HuH-7 (cell line): Measurements from ENCODE around the gene URI1.

ENCODE experiments used
- DNase-seq: peaks from one replicate; pipeline ENCODE4 v3.0.0; 2011; ENCODE audit warnings: low spot score

The URI1 gene

DNA sequence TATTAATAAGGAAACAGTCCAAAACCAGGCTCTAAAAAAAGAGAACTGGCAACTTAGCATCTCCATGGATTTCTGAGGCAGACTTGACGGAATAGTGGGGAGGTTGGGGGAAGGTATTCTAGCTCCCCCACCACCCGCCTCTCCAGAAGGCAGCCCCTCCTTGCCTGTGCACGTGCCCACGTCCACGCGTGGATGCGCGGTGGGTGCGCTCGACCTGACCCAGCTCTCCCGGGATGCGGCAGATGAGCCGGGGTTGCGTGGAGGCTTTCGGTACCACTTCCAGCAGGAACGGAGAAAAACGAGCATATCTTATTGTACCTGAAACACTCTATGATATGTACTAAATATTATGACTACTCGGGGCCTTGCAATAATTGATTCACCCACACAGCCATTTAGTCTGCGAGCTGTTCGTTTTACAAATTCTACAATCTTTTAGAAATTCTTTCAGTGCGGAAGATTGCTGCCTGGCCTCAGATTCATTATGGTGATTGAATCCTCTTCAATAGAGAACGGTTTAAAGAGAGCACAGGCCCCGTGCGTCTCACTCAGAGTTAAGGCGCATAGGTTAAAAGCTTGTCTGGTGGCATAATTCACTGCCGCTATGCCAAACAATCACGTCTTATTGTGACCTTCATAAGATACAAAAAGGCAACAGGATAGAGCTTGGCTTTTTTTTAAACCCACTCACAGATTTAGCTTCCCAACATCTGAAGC is 117.9 kb downstream of the URI1 start:
- DNase-seq, result no peak

DNA sequence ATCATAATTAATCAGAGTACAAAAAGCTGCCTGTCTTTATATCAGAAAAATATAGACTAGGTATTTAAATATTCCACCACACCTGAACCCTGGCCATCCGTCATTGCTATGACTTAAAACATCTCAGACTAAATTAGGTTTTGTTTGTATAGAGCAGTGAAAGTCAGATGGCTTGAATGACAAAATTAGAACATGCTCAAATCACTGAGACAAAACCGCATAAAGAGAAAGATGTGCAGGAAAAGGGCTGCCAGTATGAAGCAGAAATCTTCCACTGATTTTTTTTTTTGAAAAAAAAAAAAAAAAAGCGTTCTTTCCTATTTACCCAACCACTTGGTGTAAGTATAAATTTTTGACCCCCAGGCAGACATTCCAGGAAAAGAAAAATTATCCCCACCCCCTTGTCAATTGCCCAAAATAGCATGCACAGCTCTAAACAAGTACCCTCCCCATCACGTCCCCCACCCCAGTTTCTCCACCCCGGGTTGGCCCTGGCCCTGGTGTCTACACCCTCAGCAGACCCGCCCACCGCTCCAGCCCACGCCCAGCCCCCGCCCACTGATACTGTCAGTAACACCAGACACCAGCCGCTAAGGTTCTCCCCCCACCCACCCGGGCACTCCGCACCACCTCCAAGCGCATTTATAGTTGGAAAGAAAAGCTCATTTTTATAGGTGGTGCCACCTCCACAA is 118.6 kb downstream of the URI1 start:
- no peak for DNase-seq

DNA sequence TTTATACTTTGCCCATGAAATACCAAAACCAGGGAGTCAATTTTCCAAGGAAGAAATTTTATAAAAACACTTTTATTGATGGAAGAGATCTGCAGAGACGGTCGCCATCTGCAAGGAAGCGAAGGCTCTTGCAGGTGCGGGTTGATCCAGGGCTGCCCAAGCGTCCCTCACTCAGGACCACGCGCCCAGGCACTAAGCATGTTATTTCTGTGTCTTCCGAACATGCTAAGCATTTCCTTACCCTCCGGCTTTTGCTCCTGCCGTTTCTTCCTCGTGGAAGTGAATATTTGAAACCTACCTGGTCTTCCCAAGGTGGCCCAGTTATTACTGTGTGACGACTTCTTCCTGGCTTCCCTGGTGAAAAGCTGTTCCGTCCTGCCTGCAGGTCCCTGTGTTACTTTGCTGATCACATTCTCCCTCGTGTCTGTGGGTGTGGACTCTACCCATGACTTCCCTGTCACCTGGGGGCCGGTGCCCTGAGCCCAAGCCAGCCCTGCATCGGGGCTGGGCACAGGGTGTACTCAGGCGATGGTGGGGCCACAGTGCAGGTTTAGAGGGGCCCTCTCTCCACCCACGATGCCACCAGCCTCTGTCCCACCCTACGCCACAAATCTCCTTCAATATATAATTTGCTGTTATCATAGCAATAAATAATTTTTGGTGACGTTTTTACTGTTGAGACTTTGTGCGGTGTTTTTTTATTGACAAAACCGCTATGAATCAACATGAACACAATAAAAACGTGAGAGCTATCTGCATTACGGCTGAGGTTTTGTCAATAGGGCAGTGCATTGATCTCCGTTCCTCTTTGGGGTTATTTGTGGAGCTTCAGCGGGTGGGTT is 119.4 kb downstream of the URI1 start:
- no peak for DNase-seq

DNA sequence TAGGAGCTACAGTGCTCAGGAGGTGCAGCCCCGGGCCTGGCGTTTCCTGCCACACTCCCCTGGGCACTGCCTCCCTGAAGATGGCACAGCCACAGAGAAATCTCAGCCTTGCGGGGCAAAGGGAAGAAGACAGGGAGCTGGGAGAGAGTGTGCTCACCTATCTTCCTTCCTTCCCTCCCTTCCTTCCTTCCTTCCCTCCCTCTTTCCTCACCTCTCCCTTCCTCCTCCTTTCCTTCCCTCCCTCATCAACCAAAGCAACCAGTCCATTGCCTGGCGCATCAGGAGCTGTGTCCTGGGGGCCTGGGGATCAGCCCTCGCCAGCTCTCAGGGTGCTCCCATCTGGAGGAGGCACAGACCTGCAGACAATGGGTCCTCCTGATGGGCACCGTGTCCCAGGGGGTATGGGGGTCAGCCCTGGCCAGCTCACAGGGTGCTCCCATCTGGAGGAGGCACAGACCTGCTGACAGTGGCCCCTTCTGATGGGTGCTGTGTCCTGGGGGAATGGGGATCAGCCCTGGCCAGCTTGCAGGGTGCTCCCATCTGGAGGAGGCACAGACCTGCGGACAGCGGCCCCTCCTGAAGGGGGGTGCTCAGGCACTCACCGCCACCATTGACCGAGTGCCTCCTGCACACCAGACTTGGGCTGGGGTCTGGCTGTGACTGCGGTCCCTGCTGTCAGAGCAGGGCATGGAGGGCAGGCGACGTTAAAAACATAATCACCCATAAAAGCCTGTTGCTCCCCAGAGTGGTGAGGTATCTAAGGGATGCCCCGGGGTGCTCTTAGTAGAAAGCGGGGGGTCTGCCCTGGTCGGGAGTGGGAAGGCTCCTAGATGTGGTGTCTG is 120.2 kb downstream of the URI1 start:
- DNase-seq, result no peak

DNA sequence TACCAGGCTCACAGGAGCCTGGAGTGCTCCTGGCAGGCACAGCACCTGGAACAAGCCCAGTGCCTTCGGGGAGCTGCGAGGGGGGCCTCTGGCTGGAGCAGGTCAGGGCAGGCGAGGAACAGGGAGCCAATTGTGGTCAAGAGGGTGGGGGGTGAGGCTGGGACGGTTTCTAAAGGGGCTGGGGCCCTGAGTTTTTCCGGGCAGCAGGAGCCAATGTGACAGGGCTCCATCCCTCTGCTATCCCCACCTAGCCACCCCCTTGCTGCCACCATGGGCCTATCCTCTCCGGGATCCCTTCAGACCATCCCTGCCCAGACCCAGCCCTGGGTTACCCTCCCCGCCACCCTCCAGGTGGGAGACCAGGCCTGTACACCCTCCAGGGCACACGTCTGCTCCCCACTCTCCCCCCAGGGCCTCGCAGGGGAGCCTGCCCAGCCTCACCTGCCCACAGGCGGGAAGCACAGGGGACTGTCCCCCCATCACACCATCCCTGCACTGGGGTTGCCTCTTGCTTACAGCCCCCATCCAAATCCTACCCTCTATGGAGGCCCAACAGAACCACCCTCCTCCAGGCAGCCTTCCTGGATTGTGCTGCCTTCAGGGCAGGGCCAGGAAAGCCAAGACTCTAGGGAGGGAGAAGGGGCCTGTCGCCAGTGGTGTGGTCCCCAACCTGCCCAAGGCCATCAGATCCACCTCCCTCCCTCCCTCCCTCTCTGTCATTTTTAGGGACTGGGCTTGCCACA is 121.0 kb downstream of the URI1 start:
- DNase-seq, result no peak

DNA sequence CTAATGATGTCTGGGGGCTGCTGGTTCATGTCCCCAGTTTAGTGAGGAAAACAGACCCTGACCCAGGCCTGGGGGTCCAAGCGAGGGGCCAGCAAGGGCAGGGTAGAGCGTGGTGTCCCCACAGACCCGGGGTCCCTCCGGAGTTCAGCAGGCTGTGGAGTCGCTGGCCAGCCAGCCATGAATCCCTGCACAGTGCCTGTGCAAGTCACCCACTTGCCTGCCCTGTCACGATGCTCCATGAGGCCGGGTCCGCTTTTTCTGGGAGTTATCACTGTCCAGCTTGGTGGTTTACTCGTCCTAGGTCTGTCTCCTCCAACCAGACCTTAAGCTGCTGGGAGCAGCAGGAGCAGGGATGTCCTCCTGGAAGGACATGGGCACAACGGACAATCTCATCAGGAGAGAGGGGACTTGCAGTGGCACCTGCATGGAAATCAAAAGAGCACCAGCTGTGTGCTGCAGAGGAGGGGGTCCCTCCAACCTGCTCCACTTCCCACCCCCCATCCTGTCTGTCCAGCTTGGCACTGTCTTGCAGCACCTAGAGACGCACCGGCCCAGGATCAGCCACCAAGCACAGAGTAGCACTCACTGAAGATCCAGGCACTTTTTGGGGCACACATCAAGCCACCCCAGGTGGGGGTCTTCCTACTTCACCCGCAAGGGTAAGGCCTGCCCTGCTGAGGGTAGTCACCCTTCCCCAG is 121.8 kb downstream of the URI1 start:
- no peak for DNase-seq

DNA sequence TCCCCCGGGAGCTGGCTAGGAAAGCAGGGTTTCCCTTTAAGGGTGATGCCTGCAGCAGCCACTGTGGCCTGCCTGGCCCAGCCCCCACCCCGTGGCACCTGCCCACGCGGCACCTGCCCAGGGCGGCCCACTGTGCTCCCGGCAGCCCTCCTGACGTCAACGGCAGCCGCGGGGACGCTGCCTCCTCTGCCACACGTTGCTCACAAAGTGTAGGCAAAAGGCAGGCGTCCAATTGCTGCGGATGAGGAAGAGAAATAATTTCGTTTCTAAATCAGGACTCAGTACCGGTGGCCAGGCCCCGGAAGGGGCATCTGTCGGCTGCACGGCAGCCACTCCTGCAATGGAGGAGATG is 122.3 kb downstream of the URI1 start:
- DNase-seq, result no peak

DNA sequence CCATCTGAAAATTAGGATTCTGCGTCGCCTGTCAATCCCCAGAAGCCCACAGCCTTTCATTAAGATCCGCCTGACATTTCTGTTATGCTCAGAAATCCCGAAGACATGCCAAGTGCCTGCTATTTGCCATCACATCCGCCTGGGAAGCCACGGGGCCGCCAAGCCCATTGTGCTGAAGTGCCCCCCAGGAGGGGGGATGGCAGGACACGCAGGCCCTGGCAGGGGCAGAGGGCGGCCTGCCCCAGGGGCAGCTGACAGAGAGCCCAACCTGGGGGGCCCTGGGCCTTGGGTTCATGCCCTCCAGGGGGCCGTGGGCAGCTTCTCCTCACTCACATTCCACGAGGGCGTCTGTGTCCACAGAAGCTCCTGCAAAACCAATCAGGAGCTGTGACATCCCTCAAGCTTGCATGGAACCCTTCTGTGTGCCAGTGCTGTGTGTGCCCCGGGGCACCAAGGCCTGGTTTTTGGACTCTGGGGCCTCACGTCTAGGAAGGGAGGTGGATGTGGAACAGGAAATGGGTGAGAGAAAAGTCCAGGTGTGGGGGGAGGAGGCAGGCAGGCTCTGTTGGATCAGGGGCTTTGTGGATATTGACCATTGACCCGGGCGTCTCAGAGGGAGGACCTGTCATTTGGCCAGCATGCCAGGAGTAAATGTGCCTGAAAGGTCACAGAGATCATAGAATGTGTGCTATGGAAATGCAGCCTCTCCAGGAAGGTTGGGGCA is 122.9 kb downstream of the URI1 start:
- DNase-seq, result no peak

DNA sequence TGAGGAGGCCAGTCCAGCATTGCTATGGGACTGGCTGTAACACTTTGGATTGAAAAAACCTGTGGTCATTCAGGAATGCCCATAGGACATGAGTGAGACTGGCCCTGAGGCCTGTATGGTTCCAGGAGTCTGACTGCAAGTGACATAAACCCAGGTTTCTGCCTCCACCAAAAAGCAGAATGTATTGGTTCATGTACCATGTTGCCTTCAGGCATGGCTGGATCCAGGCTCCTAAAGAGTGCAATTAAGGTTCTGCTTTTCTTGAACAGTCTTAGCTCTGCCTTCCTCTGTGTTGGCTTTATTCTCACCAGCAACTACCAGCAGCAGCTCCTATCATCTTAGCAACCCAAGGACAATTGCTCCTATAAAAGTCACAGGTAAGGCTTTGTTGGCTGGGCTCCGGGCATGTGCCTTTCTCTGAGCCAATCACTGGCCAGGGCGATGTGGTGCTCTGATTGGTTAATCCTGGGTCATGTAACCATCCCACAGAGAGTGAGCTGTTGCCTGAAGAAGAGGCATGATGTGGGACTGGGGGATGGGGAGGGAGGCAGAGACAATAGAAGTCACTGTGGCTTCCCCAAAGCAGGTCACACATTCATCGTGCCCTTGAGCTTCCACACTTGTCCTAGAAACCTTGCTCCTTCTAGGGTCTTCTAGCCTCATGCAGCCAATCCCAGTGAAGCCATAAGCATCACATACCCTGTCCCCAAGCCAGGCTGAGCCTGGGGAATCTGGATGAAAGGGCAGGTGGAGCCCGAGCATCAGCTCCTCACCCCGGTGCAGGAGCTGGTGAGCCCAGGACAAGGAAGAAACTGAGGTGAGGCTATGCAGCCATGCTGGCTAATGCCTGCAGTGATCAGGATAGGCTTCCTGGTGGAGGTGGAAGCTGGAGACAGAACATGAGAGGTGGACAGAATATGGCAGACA is 123.9 kb downstream of the URI1 start:
- no peak for DNase-seq
